ENCODE results near the gene PNCK.
"Not testable (repeated sequence)": the region's sequence is repeated elsewhere in the genome, so short reads cannot be mapped to it uniquely, and the experiment has no call there.

Gene PNCK

DNA sequence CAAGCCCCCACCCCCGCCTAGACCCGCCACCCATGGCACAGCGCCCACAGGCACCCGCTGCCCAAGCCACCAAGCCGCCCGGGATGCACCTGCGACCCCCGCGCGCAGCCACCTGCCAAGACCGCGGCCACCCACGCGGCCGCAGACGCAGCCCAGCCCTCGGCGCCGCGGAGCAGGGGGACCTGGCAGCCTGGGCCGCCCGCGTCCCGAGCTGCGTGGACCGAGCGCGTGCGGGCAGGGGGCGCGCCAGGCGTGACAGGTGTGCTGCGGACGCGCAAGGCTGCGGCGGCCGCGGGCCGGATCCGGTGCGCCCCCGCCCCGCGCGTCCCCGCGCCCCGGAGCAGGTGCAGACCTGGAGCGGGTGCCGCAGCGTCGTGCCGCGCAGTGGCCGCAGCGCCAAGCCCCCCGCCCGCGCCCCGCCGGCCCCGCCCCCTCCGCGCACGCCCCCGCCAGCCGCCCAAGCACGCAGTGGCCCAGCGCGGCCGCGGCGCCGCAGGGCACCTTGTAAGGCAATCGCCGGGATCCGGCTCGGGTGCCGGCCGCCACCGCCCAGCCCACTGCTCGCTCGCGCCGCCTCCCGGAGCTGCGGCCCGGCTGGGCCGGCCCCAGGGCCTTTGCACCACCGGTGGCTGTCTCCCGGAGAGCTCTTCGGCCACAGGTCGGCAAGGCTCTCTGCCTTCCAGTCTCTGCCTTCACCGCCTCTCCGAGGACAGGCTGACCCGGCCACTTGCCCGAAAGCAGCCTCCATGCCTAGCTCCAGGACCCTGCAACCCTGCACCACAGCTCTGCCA is at the start of gene PNCK:
PNCK (minus strand) TSS at position 386 of the 791 bp plus-strand sequence. CDS start 737 bp downstream, outside the sequence.
- H3K9ac ChIP-seq (ENCODE audit: low read depth, low read length), result no peak within 1 kb of the TSS
- no peaks in the 10 kb centered on the region; the same call in 1 of the 2 replicates for H3K27me3 ChIP-seq (ENCODE audit: insufficient read depth, low read length)
- H3K27ac ChIP-seq (ENCODE audit: low read length), result no peak within 1 kb of the TSS
- peak within 1 kb of the TSS; percentile 33; the same call in 1 of the 2 replicates for H3K4me3 ChIP-seq (ENCODE audit: low read length)
- H3K9me3 ChIP-seq (ENCODE audit: insufficient read depth, low read depth, low read length), result no peaks in the 10 kb centered on the region
- no peaks in the 10 kb centered on the region; the same call in 1 of the 2 replicates for H3K4me1 ChIP-seq (ENCODE audit: insufficient read depth, low read length)
- H3K36me3 ChIP-seq (ENCODE audit: insufficient read depth, low read depth, low read length), result no peaks in the 10 kb centered on the region

DNA sequence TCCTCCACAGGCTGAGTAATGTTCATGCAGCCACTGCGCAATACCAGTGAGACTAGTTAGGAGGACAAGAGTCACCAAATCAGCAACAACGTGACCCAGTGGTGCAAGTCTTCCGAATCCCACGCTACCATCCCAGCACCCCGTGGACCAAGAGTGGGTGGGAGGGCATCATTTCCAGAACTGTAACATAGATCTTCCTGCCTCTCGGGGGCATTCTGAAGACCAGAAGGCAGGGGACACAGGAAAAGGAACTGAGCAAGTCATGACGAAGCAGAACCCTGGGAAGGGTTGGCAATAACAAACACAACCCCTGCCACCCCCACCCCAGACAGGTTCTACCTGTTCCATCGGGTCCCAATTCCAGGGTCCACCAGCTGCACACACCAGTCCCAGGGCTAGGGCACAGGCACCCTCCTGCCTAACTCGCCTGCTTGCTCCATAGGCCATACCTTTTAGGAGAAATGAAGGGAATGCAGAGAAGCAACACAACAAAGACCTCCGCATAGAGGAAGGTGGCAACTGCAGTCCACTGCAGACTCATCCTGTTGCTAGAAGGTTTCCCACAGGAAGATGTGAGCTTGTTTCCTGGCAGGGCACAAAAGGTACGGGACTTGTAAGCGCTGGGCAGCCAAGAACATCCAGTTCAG is 49.2 kb upstream of the PNCK start:
- Histone ChIP-seq H3K4me3 (ENCODE audit: low read length) (peak overlapping the region; percentile 73), H3K9me3 (ENCODE audit: insufficient read depth, low read depth, low read length) (no peaks in the 10 kb centered on the region), H3K9ac (ENCODE audit: low read depth, low read length) (peak overlapping the region; percentile 77), H3K27ac (ENCODE audit: low read length) (no peak overlapping the region), H3K4me1 (ENCODE audit: insufficient read depth, low read length) (peaks cover 9% of the 10 kb centered on the region; the same call in 1 of the 2 replicates), H3K27me3 (ENCODE audit: insufficient read depth, low read length) (no peaks in the 10 kb centered on the region), H3K36me3 (ENCODE audit: insufficient read depth, low read depth, low read length) (peaks cover 39% of the 10 kb centered on the region)

DNA sequence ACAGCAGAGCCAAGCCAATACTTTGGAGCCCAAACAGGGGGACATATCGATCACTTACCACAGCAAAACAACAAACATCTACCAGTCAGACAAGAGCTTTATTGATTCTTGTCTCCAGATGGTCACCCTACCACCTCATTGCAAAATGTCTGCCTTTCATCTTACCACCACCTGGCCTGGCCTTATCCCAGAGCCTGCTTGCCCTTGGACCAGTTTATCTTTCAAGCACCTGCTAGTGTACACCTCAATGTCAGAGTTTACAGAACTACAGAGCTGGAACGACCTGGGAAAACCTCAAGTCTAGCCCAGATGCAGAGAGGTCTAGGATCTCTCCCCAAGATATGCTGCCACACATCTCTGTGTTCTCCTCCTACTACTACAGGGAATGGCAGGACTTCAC is 46.1 kb upstream of the PNCK start:
- Histone ChIP-seq H3K9ac (ENCODE audit: low read depth, low read length) (no peak overlapping the region), H3K4me3 (ENCODE audit: low read length) (no peak overlapping the region), H3K36me3 (ENCODE audit: insufficient read depth, low read depth, low read length) (peaks cover 60% of the 10 kb centered on the region), H3K27ac (ENCODE audit: low read length) (no peak overlapping the region), H3K9me3 (ENCODE audit: insufficient read depth, low read depth, low read length) (no peaks in the 10 kb centered on the region), H3K27me3 (ENCODE audit: insufficient read depth, low read length) (no peaks in the 10 kb centered on the region), H3K4me1 (ENCODE audit: insufficient read depth, low read length) (no peaks in the 10 kb centered on the region)

DNA sequence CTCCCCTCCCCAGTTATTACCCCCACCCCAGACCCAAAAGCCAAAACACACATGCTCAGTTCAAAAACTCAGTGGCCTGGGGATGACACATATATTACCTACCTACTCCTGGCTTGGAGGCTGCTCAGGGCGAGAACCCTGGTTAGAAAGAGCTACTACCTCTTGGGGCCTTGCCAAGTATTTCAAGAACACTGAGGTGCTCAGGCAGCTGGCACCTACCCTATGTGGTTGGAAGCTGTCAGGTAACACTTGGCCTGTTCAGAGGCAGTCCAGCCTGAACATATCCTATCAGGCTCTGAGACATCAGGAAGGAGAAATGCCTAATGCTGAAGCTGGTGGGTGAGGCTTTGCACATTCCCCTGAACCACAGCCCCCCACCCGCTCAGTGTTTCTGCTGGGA is 45.6 kb upstream of the PNCK start:
- no peak overlapping the region for H3K4me3 ChIP-seq (ENCODE audit: low read length)
- H3K9me3 ChIP-seq (ENCODE audit: insufficient read depth, low read depth, low read length), result no peaks in the 10 kb centered on the region
- H3K9ac ChIP-seq (ENCODE audit: low read depth, low read length), result no peak overlapping the region
- H3K27me3 ChIP-seq (ENCODE audit: insufficient read depth, low read length), result no peaks in the 10 kb centered on the region
- H3K36me3 ChIP-seq (ENCODE audit: insufficient read depth, low read depth, low read length), result peaks cover 64% of the 10 kb centered on the region
- H3K4me1 ChIP-seq (ENCODE audit: insufficient read depth, low read length), result no peaks in the 10 kb centered on the region
- H3K27ac ChIP-seq (ENCODE audit: low read length), result no peak overlapping the region

DNA sequence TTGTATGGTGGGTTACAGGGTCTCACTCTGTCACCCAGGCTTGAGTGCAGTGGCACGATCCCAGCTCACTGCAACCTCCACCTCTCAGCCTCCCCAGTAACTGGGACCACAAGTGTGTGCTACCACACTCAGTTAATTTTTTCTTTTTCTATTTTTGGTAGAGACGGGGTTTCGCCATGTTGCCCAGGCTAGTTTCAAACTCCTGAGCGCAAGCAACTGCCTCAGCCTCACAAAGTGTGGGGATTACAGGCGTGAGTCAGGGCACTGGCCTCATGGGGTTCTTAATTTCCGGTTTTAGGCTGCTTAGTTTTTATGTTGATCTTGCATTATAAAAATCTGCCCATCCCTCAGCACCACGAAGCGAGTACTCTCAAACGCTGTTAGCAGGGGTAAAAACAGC is 43.8 kb upstream of the PNCK start:
- Histone ChIP-seq H3K36me3 (ENCODE audit: insufficient read depth, low read depth, low read length) (peaks cover 74% of the 10 kb centered on the region), H3K9ac (ENCODE audit: low read depth, low read length) (no peak overlapping the region)

DNA sequence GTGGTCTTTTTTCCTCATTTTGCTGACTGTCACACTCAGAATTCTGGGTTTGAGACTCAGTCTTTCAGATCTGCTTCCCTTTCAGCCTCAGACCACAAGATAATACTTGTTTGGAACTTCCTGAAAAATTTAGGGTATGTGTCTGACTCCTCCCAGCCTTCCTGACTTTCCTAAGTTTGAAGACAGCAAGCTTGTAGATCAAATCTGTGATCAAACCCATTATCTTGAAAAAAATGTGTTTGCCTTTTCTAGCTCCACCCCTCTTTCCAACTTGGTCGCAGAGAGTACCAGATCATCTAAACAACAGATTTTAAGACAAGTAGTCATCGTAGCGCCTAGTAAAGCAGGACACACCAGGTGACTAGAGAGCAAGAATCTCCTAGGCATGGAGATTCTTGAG is 40.6 kb upstream of the PNCK start:
- H3K9ac ChIP-seq (ENCODE audit: low read depth, low read length), result no peak overlapping the region
- no peaks in the 10 kb centered on the region for H3K4me1 ChIP-seq (ENCODE audit: insufficient read depth, low read length)
- no peaks in the 10 kb centered on the region for H3K9me3 ChIP-seq (ENCODE audit: insufficient read depth, low read depth, low read length)
- H3K4me3 ChIP-seq (ENCODE audit: low read length), result no peak overlapping the region
- peaks cover 56% of the 10 kb centered on the region for H3K36me3 ChIP-seq (ENCODE audit: insufficient read depth, low read depth, low read length)
- no peaks in the 10 kb centered on the region for H3K27me3 ChIP-seq (ENCODE audit: insufficient read depth, low read length)
- no peak overlapping the region for H3K27ac ChIP-seq (ENCODE audit: low read length)

More for the DNA sequence above, 43.8 kb upstream of the PNCK start:
- no peaks in the 10 kb centered on the region for H3K9me3 ChIP-seq (ENCODE audit: insufficient read depth, low read depth, low read length)
- no peaks in the 10 kb centered on the region for H3K27me3 ChIP-seq (ENCODE audit: insufficient read depth, low read length)
- H3K4me1 ChIP-seq (ENCODE audit: insufficient read depth, low read length), result no peaks in the 10 kb centered on the region
- no peak overlapping the region for H3K4me3 ChIP-seq (ENCODE audit: low read length)
- H3K27ac ChIP-seq (ENCODE audit: low read length), result no peak overlapping the region

DNA sequence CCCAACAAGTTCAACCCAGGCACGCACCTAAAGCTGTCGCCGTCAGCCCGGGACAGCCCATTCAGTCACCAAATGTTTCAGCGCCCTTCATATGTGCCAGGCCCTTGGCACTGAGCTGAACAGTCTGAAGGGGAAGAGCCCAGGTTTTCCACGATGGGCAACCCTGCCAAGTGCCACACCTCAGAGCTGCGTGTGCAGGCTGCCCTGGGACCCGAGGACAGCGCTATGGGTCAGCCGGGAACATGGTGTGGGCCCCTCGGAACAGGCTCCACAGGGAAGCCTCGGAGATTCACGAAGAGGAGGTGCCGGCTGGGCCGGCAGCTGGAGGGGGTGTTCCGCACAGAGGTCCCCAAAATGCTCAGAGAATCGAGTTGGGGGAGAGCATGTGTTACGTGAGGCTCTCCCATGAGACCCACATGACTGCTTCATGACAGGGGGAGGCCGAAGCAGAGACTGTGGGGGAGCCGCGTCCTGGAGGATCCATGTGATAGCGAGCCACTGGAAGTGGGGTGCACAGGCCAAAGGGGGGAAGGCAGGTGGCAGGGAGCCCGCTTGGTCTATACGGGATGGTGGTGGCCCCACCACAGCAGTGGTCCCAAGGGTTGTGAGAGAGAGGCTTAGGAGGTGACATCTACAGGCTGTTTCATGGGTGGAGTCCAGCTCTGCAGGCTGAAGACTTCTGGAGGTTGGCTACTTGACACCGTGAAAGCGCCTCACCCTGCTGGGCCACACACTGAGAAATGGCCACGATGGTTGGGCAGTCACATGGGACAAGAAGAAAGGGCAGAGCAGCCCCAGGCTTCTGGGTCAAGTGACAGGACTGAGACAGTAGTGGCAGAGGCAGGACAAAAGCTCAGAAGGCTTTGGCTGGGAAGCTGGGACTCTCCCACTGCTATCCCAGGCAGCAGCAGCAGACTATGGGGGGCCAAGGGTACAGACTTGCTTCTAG is 36.4 kb upstream of the PNCK start:
- Histone ChIP-seq H3K27me3 (ENCODE audit: insufficient read depth, low read length) (no peaks in the 10 kb centered on the region), H3K27ac (ENCODE audit: low read length) (no peak overlapping the region), H3K4me3 (ENCODE audit: low read length) (no peak overlapping the region), H3K9ac (ENCODE audit: low read depth, low read length) (no peak overlapping the region), H3K9me3 (ENCODE audit: insufficient read depth, low read depth, low read length) (no peaks in the 10 kb centered on the region), H3K4me1 (ENCODE audit: insufficient read depth, low read length) (no peaks in the 10 kb centered on the region), H3K36me3 (ENCODE audit: insufficient read depth, low read depth, low read length) (peaks cover 32% of the 10 kb centered on the region)

DNA sequence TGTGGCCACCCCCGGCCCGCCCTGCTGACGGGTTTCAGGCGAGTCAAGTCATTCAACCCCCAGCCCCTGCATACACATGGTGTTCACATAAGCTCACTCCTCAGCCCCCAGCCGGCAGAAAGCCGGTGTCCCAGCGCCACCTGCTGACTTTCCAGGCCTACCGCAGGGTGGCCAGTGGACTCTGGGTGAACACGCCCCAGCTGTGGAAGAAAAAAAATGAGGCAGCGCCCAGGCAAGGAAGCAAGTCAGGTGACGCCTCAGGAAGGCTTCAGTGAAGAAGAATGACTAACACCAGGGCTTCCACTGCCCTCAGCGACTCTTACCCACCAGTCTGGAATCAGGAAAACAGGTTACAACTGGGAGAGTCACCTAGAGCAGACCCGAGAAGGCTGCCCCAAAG is 34.8 kb upstream of the PNCK start:
- Histone ChIP-seq H3K4me3 (ENCODE audit: low read length) (no peak overlapping the region), H3K27me3 (ENCODE audit: insufficient read depth, low read length) (no peaks in the 10 kb centered on the region), H3K9me3 (ENCODE audit: insufficient read depth, low read depth, low read length) (no peaks in the 10 kb centered on the region), H3K4me1 (ENCODE audit: insufficient read depth, low read length) (no peaks in the 10 kb centered on the region), H3K27ac (ENCODE audit: low read length) (no peak overlapping the region), H3K36me3 (ENCODE audit: insufficient read depth, low read depth, low read length) (peaks cover 34% of the 10 kb centered on the region), H3K9ac (ENCODE audit: low read depth, low read length) (no peak overlapping the region)

DNA sequence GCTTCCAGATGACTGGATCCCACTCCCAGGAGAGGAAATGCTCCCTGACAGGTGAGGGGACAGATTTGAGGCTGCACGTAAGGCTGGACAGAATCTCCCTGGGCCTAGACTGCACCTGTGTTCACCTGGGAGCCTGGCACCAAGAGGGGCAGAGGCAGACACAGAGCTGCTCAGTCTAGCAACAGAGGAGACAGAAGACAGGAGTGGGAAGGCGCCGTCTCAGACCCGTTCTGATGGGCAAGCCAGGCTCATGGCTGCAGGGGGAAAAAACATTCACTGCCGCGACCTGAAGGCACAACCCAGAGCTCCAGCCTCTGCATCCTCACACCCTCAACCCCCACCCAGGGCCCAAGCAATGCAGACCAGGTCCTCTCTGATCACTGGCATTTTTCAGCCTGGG is 33.8 kb upstream of the PNCK start:
- Histone ChIP-seq H3K36me3 (ENCODE audit: insufficient read depth, low read depth, low read length) (peaks cover 29% of the 10 kb centered on the region), H3K9me3 (ENCODE audit: insufficient read depth, low read depth, low read length) (no peaks in the 10 kb centered on the region), H3K4me3 (ENCODE audit: low read length) (no peak overlapping the region), H3K27me3 (ENCODE audit: insufficient read depth, low read length) (no peaks in the 10 kb centered on the region), H3K27ac (ENCODE audit: low read length) (no peak overlapping the region), H3K9ac (ENCODE audit: low read depth, low read length) (no peak overlapping the region), H3K4me1 (ENCODE audit: insufficient read depth, low read length) (no peaks in the 10 kb centered on the region)

DNA sequence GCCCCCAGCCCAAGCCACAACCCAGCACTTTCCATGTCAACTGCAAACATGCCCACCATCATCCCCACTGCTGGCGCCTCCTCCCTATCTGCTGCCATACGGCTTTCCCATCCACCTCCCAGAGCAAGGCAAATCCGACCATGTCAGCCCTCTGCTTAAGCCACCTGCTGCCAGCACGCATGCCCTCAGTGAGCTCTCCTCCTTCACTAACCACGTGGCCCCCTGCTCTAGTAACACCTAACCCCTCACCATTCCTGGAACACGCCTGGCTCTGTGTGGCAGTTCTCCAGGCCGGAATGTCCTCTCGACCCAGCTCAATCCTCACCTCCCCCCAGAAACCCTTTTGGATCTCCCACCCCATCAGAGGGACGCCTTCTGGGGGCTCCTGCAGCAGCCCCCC is 33.2 kb upstream of the PNCK start:
- H3K4me3 ChIP-seq (ENCODE audit: low read length), result no peak overlapping the region
- H3K36me3 ChIP-seq (ENCODE audit: insufficient read depth, low read depth, low read length), result peaks cover 35% of the 10 kb centered on the region

DNA sequence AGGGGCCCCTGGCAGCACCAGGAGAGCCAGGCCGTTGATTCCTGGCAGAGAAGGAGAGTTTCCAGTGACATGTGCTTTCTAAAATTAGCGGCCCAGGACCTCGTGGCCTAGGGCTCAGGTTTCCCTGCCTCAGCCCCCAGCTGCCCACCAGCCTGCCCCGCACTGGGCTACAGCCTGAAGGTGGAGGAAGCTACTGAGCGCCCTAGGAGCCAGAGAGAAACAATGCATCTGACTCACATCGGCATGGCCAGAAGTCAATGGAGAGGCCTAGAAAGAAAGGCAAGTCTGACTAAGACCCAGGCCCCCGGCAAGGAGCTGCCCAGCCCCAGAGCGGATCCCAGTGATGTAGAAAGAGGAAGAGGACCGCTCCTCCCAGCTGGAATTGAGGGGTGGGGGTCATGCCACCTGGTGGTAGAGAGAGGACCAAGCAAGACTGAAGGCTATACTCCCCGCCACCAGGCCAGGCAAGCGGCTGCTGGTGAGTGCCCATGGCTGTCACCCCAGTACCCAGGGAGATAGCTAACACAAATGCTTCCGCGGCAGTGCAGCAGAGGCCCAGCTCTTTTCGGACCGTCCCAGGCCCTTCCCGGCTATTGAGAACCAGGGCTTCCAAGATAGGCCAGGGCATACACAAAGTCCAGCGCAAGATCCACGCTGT is 31.9 kb upstream of the PNCK start:
- not testable (repeated sequence) for H3K9me3 ChIP-seq (ENCODE audit: insufficient read depth, low read depth, low read length); H3K4me3 ChIP-seq (ENCODE audit: low read length); H3K9ac ChIP-seq (ENCODE audit: low read depth, low read length); H3K27ac ChIP-seq (ENCODE audit: low read length); H3K4me1 ChIP-seq (ENCODE audit: insufficient read depth, low read length); H3K27me3 ChIP-seq (ENCODE audit: insufficient read depth, low read length)
- H3K36me3 ChIP-seq (ENCODE audit: insufficient read depth, low read depth, low read length), result peaks cover 37% of the 10 kb centered on the region

More for the DNA sequence above, 33.2 kb upstream of the PNCK start:
- Histone ChIP-seq H3K4me1 (ENCODE audit: insufficient read depth, low read length) (no peaks in the 10 kb centered on the region), H3K9me3 (ENCODE audit: insufficient read depth, low read depth, low read length) (no peaks in the 10 kb centered on the region), H3K9ac (ENCODE audit: low read depth, low read length) (no peak overlapping the region), H3K27ac (ENCODE audit: low read length) (no peak overlapping the region), H3K27me3 (ENCODE audit: insufficient read depth, low read length) (no peaks in the 10 kb centered on the region)
